ENCODE results near the gene INIP.
"Not testable (repeated sequence)": the region's sequence is repeated elsewhere in the genome, so short reads cannot be mapped to it uniquely, and the experiment has no call there.

The INIP gene

GRCh38 chr9:112694706-112695555, 23.0 kb downstream of the INIP start:
- no peaks in the 10 kb centered on the region for H3K27me3 ChIP-seq (replicated peaks)
- H3K27ac ChIP-seq = no peak overlapping the region
- peaks cover 2% of the 10 kb centered on the region for H3K36me3 ChIP-seq (replicated peaks)
- in situ Hi-C loops (cut with HindIII; ENCODE audit: low pct_ligation_motif_present, low sequenced_read_pairs) = no loop called here
- no peak for DNase-seq
- no peak overlapping the region for H3K4me3 ChIP-seq (ENCODE audit: low read depth, low read length)
- TF ChIP-seq CTCF (IDR thresholded peaks at IDR 0.05; ENCODE audit: low read depth, low read length, missing control alignments) = no peak

GRCh38 chr9:112689161-112689740, 28.7 kb downstream of the INIP start:
- no peak for TF ChIP-seq CTCF (IDR thresholded peaks at IDR 0.05; ENCODE audit: low read depth, low read length, missing control alignments)

GRCh38 chr9:112680731-112681402, 37.0 kb downstream of the INIP start:
- in situ Hi-C loops (cut with HindIII; ENCODE audit: low pct_ligation_motif_present, low sequenced_read_pairs) = no loop called here
- Histone ChIP-seq H3K27me3 (replicated peaks) (no peaks in the 10 kb centered on the region), H3K4me3 (ENCODE audit: low read depth, low read length) (no peak overlapping the region), H3K27ac (no peak overlapping the region), H3K36me3 (replicated peaks) (no peaks in the 10 kb centered on the region)
- TF ChIP-seq CTCF (IDR thresholded peaks at IDR 0.05; ENCODE audit: low read depth, low read length, missing control alignments) = no peak
- no peak for DNase-seq

More at GRCh38 chr9:112689161-112689740, 28.7 kb downstream of the INIP start:
- DNase-seq = no peak
- H3K27ac ChIP-seq = no peak overlapping the region
- in situ Hi-C loops (cut with HindIII; ENCODE audit: low pct_ligation_motif_present, low sequenced_read_pairs) = no loop called here
- H3K4me3 ChIP-seq (ENCODE audit: low read depth, low read length) = no peak overlapping the region
- H3K36me3 ChIP-seq (replicated peaks) = peaks cover 9% of the 10 kb centered on the region
- H3K27me3 ChIP-seq (replicated peaks) = no peaks in the 10 kb centered on the region

- no peak for TF ChIP-seq CTCF (IDR thresholded peaks at IDR 0.05; ENCODE audit: low read depth, low read length, missing control alignments)
- Histone ChIP-seq H3K4me3 (ENCODE audit: low read depth, low read length) (no peak overlapping the region), H3K27ac (no peak overlapping the region), H3K27me3 (replicated peaks) (no peaks in the 10 kb centered on the region), H3K36me3 (replicated peaks) (no peaks in the 10 kb centered on the region)
- in situ Hi-C loops (cut with HindIII; ENCODE audit: low pct_ligation_motif_present, low sequenced_read_pairs) = no loop called here
- DNase-seq = no peak
These were observed 40.9 kb downstream of the INIP start for GRCh38 chr9:112677040-112677439.

- in situ Hi-C loops (cut with HindIII; ENCODE audit: low pct_ligation_motif_present, low sequenced_read_pairs); H3K27me3 ChIP-seq (replicated peaks); DNase-seq; H3K4me3 ChIP-seq (ENCODE audit: low read depth, low read length); H3K36me3 ChIP-seq (replicated peaks); H3K27ac ChIP-seq: not testable (repeated sequence)
These were observed 44.7 kb downstream of the INIP start for GRCh38 chr9:112673221-112673620.

- Histone ChIP-seq H3K36me3 (replicated peaks) (no peaks in the 10 kb centered on the region), H3K4me3 (ENCODE audit: low read depth, low read length) (no peak overlapping the region), H3K27me3 (replicated peaks) (no peaks in the 10 kb centered on the region), H3K27ac (no peak overlapping the region)
- no peak for TF ChIP-seq CTCF (IDR thresholded peaks at IDR 0.05; ENCODE audit: low read depth, low read length, missing control alignments)
- in situ Hi-C loops (cut with HindIII; ENCODE audit: low pct_ligation_motif_present, low sequenced_read_pairs) = no loop called here
- DNase-seq = no peak
These were observed 46.8 kb downstream of the INIP start for GRCh38 chr9:112670991-112671625.

All from brain microvascular endothelial cell (primary cell).